Brain pericyte (primary cell): ENCODE results near the gene SEC22C.
"Not testable (repeated sequence)": the region's sequence is repeated elsewhere in the genome, so short reads cannot be mapped to it uniquely, and the experiment has no call there.

Experiments used
- DNase-seq: peaks from one replicate; pipeline ENCODE4 v3.0.0-alpha.2; 2012; ENCODE audit warnings: low read depth, low spot score

SEC22C gene

DNA sequence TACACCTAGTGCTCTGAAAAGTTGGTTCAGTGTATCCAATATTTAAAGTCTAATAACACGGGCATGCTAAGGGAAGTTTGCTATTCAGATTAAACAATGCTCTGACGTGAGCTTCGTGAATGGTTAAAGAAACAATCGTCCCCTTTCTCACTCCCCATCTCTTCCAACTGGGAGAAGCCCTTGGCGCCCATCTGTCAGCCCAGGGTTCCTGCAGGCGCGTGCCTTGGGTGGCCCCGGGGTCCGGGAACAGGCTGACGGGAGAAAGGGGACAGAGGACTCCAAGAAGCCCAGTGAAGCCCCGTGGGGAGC is 413 bp downstream of the SEC22C start:
- no peak for DNase-seq

- not testable (repeated sequence) for DNase-seq
These were observed 2.4 kb downstream of the SEC22C start for GRCh38 chr3:42579346-42579745.

DNA sequence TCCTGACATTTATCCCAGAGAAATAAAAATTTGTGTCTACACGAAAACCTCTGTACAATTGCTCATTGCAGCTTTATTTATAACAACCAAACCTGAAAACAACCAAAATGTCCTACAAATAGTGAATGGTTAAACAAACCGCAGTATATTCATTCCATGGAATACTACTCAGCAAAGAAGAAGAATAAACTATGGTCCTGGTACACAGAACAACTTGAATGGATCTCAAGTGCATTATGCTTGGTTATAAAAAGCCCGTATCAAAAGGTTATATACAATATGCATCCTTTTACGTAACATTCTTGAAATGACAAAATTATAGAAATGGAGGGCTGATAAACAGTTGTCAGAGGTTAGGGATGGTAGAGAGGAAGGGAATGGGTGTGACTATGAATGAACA is 3.7 kb downstream of the SEC22C start:
- DNase-seq: no peak

- no peak for DNase-seq
These were observed 6.5 kb downstream of the SEC22C start for GRCh38 chr3:42575137-42575741.

- no peak for DNase-seq
These were observed 9.5 kb downstream of the SEC22C start for GRCh38 chr3:42572278-42572677.

GRCh38 chr3:42569593-42570142 is 12.1 kb downstream of the SEC22C start:
- no peak for DNase-seq

GRCh38 chr3:42562047-42562907 is 19.5 kb downstream of the SEC22C start:
- no peak for DNase-seq

- DNase-seq: no peak
These were observed 23.9 kb downstream of the SEC22C start for GRCh38 chr3:42557854-42558253.

DNA sequence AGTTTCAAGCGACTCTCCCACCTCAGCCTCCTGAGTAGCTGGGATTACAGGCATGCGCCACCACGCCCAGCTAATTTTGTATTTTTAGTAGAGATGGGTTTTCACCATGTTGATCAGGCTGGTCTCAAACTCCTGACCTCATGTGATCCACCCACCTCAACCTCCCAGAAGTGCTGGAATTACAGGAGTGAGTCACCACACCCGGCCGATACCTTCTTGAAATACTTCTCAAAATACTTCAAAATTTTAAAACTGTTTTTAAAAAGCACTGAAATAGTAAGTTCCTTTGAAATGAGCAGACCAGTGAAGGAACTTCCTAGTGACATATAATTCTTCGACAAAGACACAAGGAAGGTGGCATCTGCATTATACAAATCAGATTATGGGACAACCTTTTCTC is 24.9 kb downstream of the SEC22C start:
- not testable (repeated sequence) for DNase-seq

DNA sequence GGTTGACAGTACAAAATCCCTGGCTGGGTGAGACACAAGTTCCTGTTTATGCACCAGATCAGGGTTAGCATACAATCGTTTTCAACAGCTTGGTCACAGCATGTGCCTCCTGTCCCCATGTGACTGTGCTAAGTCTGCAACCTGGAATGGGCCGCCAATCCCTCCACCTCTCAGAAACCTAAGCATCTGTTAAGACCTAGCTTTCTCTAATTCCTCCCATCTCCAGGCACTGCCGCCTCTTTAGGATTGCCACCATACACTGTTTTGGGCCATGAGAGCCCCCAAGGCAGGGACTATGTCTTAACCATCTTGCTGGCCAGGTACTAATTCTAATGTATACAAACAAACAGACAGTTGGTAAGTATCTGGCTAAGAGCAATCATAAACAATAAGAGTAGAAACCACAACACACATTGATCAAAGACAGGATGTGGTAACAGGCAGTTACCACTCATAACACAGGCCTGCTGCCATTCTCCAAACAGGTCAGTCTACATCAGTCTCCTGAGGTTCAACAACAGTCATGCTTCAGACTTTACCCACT is 25.6 kb downstream of the SEC22C start:
- DNase-seq: no peak

DNA sequence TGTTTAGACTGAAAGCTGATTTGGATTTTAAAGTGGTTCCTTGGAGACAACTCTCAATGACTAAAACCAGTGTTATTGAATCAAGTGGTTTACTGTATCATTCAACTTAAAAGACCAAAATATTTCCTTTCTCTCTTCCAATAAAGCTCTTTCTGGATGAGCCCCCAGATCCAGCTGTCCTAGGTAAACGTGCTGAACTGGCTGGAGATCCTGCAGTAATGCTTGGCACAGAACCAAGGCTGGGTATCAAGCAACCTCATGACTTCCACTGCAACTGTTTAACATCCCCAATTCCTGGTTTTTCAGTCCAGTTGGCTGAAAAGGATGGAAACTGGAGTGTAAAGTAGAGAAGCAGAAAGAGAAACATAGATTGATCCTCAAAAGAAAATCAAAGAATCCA is 28.9 kb downstream of the SEC22C start:
- no peak for DNase-seq

DNA sequence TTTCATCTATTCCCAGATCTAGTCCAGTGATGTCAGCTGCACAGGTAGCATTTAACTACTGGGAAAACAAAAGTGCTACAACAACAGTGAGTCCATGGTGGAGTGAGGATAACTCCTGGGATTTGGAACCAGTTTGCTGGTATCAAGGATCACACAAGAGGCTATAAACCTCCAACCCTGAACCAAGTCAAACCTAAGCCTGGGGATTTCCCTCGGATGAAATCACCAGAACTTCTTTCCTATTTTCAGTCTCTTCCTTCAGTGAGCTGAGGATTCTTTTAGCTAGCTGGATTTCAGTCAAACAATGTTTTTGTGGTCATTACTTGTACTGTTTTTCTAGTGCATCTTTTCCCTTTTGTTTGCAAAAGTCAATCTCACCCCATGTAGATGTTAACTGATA is 31.5 kb downstream of the SEC22C start:
- DNase-seq: no peak

- DNase-seq: no peak
These were observed 32.6 kb downstream of the SEC22C start for GRCh38 chr3:42549131-42549530.

DNA sequence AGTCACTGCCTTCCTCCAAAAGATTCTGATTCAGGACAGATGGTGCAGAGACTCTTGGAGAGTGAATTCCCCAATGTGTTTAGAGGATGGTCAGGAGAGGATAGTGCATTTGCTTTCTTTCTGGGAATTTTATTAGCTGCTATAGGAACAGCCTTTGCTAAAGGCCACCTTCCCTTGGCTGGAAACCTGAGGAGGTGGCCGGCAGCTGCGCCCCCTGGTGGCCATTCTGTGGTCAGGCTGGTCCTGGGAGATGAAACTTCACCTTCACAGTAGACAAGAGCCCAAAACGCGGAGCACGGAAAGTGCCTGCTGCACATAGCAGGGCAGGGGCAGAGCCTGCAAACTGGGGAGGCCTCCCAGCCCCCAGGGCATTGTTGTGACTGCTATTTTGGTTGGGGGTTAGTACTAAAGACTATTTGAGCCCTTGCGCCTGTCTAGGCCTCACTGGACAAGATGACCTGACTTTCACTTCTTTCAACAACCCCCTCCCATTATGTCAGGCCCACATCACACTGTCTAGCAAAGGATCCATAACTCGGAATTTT is 34.3 kb downstream of the SEC22C start:
- DNase-seq: no peak

- DNase-seq: no peak
These were observed 35.0 kb downstream of the SEC22C start for GRCh38 chr3:42546691-42547213.

DNA sequence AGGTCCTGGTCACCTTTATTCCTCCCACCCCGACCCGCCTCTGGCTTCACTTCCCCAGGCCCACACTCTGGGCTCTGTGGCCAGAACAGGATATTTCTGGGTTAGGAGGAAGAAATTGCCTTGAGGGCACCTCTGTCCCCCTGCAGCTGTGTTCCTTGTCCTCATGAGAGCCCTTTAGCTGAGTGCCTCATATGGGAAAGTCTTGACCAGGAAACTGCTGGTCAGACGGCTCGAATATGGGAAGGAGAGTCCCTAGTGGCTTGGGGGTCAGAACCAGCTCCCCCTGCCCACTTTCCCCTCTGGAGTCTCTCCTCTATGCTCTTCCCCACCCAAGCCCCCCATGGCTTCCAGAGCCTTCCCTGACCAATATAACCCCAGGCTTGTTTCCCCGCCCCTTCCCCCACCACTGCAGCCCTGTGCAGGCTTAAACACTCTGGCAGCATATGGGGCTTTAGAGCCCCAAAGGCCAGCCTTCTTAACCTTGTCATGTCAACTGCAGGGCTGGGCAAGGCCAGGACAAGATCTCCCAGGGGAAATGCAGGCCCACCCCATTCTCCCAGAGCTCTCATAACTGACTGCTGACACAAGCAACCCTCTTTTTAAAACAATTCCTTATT is 36.4 kb downstream of the SEC22C start:
- no peak for DNase-seq

DNA sequence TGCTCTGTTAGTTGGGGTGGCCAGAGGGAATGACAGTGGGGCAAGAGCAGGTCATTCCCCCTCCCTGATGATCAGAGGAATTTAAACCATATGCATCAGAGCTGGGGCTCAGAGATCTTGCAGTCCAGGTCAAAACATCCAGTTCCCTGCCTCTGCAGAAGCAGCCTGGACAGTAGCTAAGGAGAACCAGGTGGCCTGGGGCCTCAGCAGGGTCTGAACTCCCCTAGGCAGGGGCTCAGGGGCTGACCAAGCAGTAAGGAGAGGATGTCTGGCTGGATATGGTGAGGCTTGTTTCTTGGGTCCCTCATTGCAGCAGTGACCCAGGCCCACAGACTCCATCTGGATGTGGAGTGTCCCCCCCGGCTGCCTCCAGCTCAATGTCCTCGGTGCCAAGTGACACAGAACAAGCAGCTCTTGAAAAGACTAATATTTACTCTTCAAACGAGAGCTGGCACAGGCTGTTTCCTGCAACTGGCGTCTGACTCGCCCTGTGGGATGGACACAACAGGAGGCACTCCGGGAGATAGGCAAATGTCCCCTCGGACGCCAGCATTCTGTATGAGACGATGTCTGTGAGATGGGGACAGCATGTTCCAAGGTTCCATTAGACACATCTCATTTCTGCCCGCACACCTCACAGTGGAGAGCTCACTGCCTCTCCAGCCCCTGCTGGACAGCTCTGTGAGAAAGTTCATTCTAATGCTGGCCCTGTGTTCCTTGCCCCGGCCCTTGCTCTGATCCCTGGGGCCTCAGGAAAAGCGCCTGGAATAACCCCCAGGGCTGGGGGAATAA is 37.1 kb downstream of the SEC22C start:
- DNase-seq: no peak

- no peak for DNase-seq
These were observed 40.7 kb downstream of the SEC22C start for GRCh38 chr3:42541079-42541478.

DNA sequence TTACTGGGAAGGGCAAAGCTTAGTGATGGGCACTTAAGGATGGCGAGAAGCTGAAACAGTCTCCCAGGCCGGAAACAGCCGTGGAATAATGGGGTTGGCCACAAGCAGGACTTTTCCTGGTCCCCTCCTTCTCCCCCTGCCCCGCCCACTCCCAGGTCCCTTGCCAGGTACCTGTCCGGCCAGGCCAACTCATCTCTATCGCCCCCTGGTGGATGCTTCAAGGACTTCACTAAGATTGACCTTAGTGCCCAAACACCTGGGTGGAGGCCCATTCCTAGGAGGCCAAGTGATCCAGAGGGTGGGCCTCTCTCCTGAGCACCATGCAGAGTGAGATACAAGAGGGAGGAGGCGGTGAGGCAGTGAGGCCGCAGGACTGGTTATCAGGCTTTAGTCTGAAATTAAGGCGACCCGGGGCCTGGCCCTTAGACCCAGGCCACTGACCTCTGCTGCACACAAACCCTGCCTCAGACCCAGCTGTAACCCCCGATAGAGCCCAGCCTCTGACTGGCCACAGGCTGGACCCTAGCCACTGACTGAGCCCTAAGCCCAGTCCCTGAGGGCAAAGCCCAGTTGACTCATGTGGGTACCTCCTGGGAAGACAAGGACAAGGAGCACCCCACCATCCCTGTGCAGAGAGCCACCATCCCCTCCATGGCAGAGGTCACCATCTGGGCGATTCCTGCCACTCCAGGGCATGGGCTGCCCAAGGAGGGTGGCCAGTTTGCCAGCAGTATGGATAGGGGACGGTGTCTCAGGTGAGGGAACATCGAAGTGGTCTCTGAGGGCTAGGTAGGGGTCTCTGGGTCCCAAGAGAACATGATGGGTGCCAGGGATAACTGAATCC is 41.7 kb downstream of the SEC22C start:
- no peak for DNase-seq

GRCh38 chr3:42537350-42537749 is 44.4 kb downstream of the SEC22C start:
- DNase-seq: no peak
